ENCODE measurements around the gene EZR.

EZR gene

DNA sequence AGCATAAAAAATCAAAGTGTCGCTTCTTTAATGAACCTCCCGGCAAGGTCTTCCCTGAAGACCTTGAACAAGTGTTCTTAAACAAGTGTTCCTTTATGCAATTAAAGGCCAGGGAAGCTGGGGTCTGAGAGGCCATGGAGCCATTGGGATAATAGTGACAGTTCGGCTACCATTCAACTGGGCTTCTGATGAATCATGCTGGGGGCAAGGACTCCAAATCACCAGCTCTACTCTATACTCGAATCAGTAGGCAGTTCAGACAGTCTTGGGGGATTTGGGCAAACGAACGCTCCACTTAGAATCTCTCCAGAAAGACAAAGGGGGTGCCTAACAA, 34.7 kb upstream of the EZR start:
- TF ChIP-seq SPI1 (IDR thresholded peaks at IDR 0.05; ENCODE audit: low read depth, low read length) = no peak
- DNase-seq (ENCODE audit: insufficient read length, low spot score) (no peak), FAIRE-seq (no peak)

DNA sequence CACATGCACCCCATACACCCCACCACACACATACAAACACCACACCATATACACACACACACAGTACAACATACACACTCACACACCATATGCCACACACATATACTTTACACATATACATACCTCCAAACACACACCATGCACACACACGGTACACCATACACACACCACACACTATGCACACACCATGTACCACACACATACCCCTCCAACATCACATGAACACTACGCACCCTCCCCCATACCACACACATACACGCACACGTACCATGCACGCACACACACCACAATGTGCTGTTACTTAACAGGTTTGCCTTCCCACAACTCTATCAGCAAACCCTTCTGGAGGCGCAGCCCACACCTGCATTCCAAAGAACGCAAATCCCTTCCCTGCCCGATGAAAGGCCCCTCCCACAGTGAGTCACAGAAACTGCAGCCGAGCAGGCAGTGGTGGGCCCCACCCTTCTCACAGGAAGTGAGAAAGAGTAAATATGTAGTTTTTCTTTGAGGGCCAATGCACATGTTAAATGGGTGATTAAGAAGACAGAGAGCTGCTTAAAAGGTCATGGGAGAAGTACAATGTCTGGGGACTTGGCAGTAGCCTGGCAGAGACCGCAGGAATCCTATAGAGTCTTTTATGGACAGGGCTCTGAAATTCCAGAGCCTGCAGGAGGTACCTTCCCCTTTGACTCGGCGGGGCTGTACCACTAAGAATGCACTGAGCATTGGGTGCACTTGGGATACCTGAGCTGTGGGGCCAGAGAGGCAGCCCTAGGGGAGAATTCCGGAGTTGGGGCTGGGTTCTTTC, 34.1 kb upstream of the EZR start:
- DNase-seq (ENCODE audit: insufficient read length, low spot score) = peak; percentile 52
- peak; percentile 86 for FAIRE-seq
- peak; percentile 84 for TF ChIP-seq SPI1 (IDR thresholded peaks at IDR 0.05; ENCODE audit: low read depth, low read length)
- TF ChIP-seq POLR2AphosphoS5 (IDR thresholded peaks at IDR 0.05; ENCODE audit: low read depth, low read length) = no peak
- TF ChIP-seq PAX5 (IDR thresholded peaks at IDR 0.05; ENCODE audit: insufficient read depth, low read length, severe bottlenecking) = no peak
- TF ChIP-seq POLR2A (IDR thresholded peaks at IDR 0.05; ENCODE audit: low read depth, low read length) = no peak
- peak; percentile 41; the same call in 1 of the 2 replicates for TF ChIP-seq TAF1 (IDR thresholded peaks at IDR 0.05; ENCODE audit: low read depth, low read length)
- peak; percentile 85; the same call in 1 of the 2 replicates for TF ChIP-seq POU2F2 (IDR thresholded peaks at IDR 0.05; ENCODE audit: low read depth, low read length)

DNA sequence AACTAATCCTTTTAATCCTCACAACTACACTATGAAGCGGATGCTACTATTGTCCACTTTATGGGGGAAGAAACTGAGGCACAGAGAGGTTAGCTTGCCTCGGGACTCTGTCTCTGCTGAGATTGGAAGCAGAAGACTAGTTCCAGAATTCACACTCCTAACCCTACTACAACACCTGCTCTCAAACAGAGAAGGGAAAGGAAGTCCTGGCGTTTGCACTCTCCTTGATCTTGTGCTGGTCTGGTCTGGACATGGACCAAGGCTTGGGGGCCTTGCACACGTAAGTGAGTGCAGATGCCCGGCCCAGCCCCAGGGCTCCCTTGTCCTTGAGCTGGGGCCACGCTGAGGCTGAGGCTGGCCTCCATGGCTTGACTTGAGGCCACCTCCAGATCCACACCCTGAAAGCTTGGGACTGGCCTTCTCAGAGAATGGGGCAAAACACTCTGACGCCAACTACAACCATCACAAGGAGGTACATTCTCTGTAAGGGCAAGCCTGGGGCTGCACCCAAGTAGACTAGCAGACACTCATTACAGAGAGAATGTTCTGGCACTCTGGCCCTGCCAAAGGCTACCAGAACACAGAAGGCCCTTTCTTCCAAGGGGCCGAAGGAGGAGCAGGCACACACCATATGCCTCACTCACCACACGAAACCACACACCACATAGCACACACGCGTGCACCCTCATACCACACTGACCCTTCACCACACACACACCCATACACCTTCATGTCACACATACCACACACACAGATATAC, 33.3 kb upstream of the EZR start:
- FAIRE-seq (no peak), DNase-seq (ENCODE audit: insufficient read length, low spot score) (no peak)
- no peak for TF ChIP-seq POLR2AphosphoS5 (IDR thresholded peaks at IDR 0.05; ENCODE audit: low read depth, low read length)
- no peak for TF ChIP-seq TAF1 (IDR thresholded peaks at IDR 0.05; ENCODE audit: low read depth, low read length)
- no peak for TF ChIP-seq PAX5 (IDR thresholded peaks at IDR 0.05; ENCODE audit: insufficient read depth, low read length, severe bottlenecking)
- no peak for TF ChIP-seq SPI1 (IDR thresholded peaks at IDR 0.05; ENCODE audit: low read depth, low read length)
- TF ChIP-seq POU2F2 (IDR thresholded peaks at IDR 0.05; ENCODE audit: low read depth, low read length) = no peak
- no peak for TF ChIP-seq POLR2A (IDR thresholded peaks at IDR 0.05; ENCODE audit: low read depth, low read length)

DNA sequence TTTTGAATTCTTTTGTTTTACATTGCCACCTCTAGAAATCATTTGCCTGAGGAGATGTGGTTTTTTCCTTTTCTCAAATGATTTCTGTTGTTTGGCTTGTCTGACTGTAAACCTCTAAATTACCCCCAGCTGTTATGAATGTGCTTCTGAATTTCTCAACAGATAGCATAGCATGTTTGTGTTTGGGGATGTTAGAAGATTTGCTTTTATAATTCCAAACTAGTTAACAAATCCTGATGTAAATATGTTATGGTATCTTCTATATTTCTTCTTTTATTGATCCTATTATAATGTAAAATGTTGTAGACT, 31.6 kb upstream of the EZR start:
- DNase-seq (ENCODE audit: insufficient read length, low spot score) (no peak), FAIRE-seq (no peak)
- TF ChIP-seq TAF1 (IDR thresholded peaks at IDR 0.05; ENCODE audit: low read depth, low read length) (no peak), PAX5 (IDR thresholded peaks at IDR 0.05; ENCODE audit: insufficient read depth, low read length, severe bottlenecking) (no peak), SPI1 (IDR thresholded peaks at IDR 0.05; ENCODE audit: low read depth, low read length) (no peak), POLR2AphosphoS5 (IDR thresholded peaks at IDR 0.05; ENCODE audit: low read depth, low read length) (no peak), POLR2A (IDR thresholded peaks at IDR 0.05; ENCODE audit: low read depth, low read length) (no peak), POU2F2 (IDR thresholded peaks at IDR 0.05; ENCODE audit: low read depth, low read length) (no peak)

DNA sequence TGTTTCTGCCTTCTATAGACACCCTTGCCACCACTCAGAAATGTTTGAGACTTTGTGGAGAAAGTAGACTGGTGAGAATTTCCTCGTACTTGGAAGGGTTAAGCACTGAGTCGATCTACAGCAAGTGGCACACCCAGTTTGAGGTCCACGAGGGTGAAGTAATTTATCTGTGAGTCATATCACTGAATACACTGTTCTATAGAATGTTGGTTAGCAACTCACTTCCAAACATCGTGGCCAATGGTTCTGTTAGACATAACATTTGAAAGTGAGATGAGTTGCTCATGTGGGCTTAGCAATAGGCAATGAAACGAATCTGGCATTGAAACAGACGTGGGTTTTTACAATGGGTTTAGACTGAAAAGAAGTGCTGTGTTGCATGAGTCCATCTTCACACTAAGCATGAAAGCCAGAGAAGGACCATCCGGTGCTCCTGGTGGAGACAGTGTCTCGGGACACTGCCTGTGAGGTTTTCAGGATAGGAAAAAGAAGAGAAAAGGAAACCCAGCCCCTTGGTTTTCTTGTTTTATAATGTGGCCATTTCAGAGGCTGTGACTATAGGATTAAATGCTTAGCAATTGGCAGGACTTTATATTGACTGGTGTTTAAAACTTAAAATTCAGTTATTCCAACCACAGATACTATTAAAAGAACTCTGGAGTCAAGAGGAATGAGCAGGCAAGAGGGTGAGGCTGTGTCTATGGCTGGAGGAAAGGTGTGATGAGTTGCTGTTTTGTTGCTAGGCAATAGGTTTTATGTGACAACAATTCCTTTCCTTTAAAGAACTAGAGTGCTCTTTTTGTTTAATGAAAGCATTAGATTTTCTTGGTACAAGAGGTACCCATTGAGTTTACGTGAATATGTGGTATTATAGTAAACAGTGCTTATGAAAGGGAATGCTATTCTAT, 31.0 kb upstream of the EZR start:
- FAIRE-seq (no peak), DNase-seq (ENCODE audit: insufficient read length, low spot score) (no peak)
- no peak for TF ChIP-seq TAF1 (IDR thresholded peaks at IDR 0.05; ENCODE audit: low read depth, low read length)
- TF ChIP-seq SPI1 (IDR thresholded peaks at IDR 0.05; ENCODE audit: low read depth, low read length) = no peak
- TF ChIP-seq POLR2A (IDR thresholded peaks at IDR 0.05; ENCODE audit: low read depth, low read length) = no peak
- TF ChIP-seq PAX5 (IDR thresholded peaks at IDR 0.05; ENCODE audit: insufficient read depth, low read length, severe bottlenecking) = no peak
- no peak for TF ChIP-seq POU2F2 (IDR thresholded peaks at IDR 0.05; ENCODE audit: low read depth, low read length)
- TF ChIP-seq POLR2AphosphoS5 (IDR thresholded peaks at IDR 0.05; ENCODE audit: low read depth, low read length) = no peak

DNA sequence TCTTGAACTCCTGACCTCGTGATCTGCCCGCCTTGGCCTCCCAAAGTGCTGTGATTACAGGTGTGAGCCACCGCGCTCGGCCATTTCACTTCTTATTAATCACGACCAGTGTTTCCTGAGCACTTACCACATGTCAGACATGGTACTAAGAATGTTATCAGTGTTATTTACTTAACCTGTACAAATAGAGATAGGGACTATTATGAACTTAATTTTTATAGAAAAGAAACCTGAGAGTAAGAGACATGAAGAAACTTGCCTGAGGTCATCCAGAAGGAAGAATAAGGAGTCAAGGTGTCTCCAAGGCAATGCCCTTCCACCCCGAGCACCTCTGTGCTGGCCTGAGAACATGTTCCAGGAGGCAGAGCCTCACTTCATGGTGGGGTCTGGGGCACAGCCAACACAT, 29.3 kb upstream of the EZR start:
- DNase-seq (ENCODE audit: insufficient read length, low spot score) = no peak
- FAIRE-seq = no peak
- TF ChIP-seq PAX5 (IDR thresholded peaks at IDR 0.05; ENCODE audit: insufficient read depth, low read length, severe bottlenecking) (no peak), POLR2A (IDR thresholded peaks at IDR 0.05; ENCODE audit: low read depth, low read length) (no peak), SPI1 (IDR thresholded peaks at IDR 0.05; ENCODE audit: low read depth, low read length) (no peak), POLR2AphosphoS5 (IDR thresholded peaks at IDR 0.05; ENCODE audit: low read depth, low read length) (no peak), POU2F2 (IDR thresholded peaks at IDR 0.05; ENCODE audit: low read depth, low read length) (no peak), TAF1 (IDR thresholded peaks at IDR 0.05; ENCODE audit: low read depth, low read length) (no peak)

DNA sequence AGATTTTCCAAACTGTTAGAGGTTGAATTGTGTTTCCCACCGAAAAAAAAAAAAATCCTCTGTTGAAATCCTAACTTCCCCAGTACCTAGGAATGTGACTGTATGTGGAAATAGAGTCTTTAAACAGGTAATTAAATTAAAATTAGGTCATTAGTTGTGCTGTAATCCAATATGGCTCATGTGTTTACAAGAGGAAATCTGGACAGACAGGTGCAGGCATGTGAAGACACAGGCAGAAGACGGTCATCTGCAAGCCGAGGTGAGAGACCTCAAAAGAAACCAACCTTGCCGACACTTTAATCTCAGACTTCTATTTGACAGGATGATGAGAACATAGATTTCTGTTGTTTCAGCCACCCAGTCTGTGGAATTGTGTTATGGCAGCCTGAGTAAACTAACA, 28.6 kb upstream of the EZR start:
- TF ChIP-seq POLR2A (IDR thresholded peaks at IDR 0.05; ENCODE audit: low read depth, low read length) = no peak
- no peak for TF ChIP-seq POLR2AphosphoS5 (IDR thresholded peaks at IDR 0.05; ENCODE audit: low read depth, low read length)
- TF ChIP-seq TAF1 (IDR thresholded peaks at IDR 0.05; ENCODE audit: low read depth, low read length) = no peak
- DNase-seq (ENCODE audit: insufficient read length, low spot score) (no peak), FAIRE-seq (no peak)

DNA sequence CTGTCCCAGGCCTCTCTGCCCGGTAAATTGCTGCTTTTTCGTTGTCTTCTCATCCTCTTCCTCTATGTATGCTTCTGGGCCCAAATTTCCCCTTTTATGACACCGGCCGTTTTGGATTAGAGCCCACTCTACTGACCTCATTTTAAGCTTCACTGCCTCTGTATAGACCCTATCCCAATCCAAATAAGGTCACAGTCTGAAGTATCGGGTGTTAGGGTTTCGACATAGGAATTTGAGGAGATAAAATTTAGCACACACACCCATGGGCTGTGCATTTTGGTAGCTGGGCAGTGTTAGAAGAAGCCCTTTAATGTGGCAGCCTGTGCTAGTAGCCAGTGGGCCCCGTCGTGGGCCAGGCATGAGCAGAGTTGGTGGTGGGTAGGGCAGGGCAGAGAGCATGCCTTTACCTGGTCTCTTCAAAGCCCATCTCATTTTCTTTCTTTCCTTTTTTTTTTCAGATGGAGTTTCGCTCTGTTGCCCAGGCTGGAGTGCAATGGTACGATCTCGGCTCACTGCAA, 27.9 kb upstream of the EZR start:
- FAIRE-seq (no peak), DNase-seq (ENCODE audit: insufficient read length, low spot score) (no peak)
- TF ChIP-seq POU2F2 (IDR thresholded peaks at IDR 0.05; ENCODE audit: low read depth, low read length) (no peak), POLR2AphosphoS5 (IDR thresholded peaks at IDR 0.05; ENCODE audit: low read depth, low read length) (no peak), TAF1 (IDR thresholded peaks at IDR 0.05; ENCODE audit: low read depth, low read length) (no peak), PAX5 (IDR thresholded peaks at IDR 0.05; ENCODE audit: insufficient read depth, low read length, severe bottlenecking) (no peak), POLR2A (IDR thresholded peaks at IDR 0.05; ENCODE audit: low read depth, low read length) (no peak), SPI1 (IDR thresholded peaks at IDR 0.05; ENCODE audit: low read depth, low read length) (no peak)
